HG03135 (cell line): ENCODE results near the gene HIKESHI.
"Not testable (repeated sequence)": the region's sequence is repeated elsewhere in the genome, so short reads cannot be mapped to it uniquely, and the experiment has no call there.

Experiments
- ATAC-seq: cut with Tn5 transposase; IDR thresholded peaks from one replicate; pipeline ENCODE4 v1.9.1; 2021; ENCODE audit warnings: mild to moderate bottlenecking, moderate library complexity; ENCODE audit not compliant: unreplicated experiment

HIKESHI gene

GRCh38 chr11:86302092-86302793 lies at the start of gene HIKESHI:
Gene HIKESHI (plus strand): TSS chr11:86302240. CDS start chr11:86302449, 209 bp downstream.
- peak; percentile 97 for ATAC-seq

GRCh38 chr11:86255896-86256295 lies 46.1 kb upstream of the HIKESHI start:
- peak; percentile 62 for ATAC-seq

- ATAC-seq: no peak
Observed at GRCh38 chr11:86256608-86257007, 45.4 kb upstream of the HIKESHI start.

- ATAC-seq: no peak
Observed at GRCh38 chr11:86257446-86257845, 44.6 kb upstream of the HIKESHI start.

GRCh38 chr11:86259730-86260129 lies 42.3 kb upstream of the HIKESHI start:
- no peak for ATAC-seq

GRCh38 chr11:86261328-86261727 lies 40.7 kb upstream of the HIKESHI start:
- no peak for ATAC-seq

- ATAC-seq: no peak
Observed at GRCh38 chr11:86262387-86262786, 39.7 kb upstream of the HIKESHI start.

GRCh38 chr11:86264649-86265048 lies 37.4 kb upstream of the HIKESHI start:
- no peak for ATAC-seq

- no peak for ATAC-seq
Observed at GRCh38 chr11:86265194-86265593, 36.8 kb upstream of the HIKESHI start.

- ATAC-seq: no peak
Observed at GRCh38 chr11:86269645-86270044, 32.4 kb upstream of the HIKESHI start.

- ATAC-seq: no peak
Observed at GRCh38 chr11:86274503-86274902, 27.5 kb upstream of the HIKESHI start.

- no peak for ATAC-seq
Observed at GRCh38 chr11:86274999-86275398, 27.0 kb upstream of the HIKESHI start.

- no peak for ATAC-seq
Observed at GRCh38 chr11:86275493-86276370, 26.3 kb upstream of the HIKESHI start.

GRCh38 chr11:86277741-86278140 lies 24.3 kb upstream of the HIKESHI start:
- ATAC-seq: no peak

GRCh38 chr11:86278226-86278625 lies 23.8 kb upstream of the HIKESHI start:
- ATAC-seq: no peak

GRCh38 chr11:86279747-86280146 lies 22.3 kb upstream of the HIKESHI start:
- ATAC-seq: no peak

- peak; percentile 10 for ATAC-seq
Observed at GRCh38 chr11:86287468-86287796, 14.6 kb upstream of the HIKESHI start.

GRCh38 chr11:86288776-86289507 lies 13.1 kb upstream of the HIKESHI start:
- ATAC-seq: no peak

GRCh38 chr11:86289508-86290280 lies 12.3 kb upstream of the HIKESHI start:
- not testable (repeated sequence) for ATAC-seq

- ATAC-seq: peak; percentile 31
Observed at GRCh38 chr11:86291466-86292262, 10.4 kb upstream of the HIKESHI start.
